ENCODE measurements around the gene RALGAPA2.

Gene RALGAPA2

GRCh38 chr20:20528861-20529260, 183.6 kb downstream of the RALGAPA2 start:
- DNase-seq, result no peak

GRCh38 chr20:20527661-20528060, 184.8 kb downstream of the RALGAPA2 start:
- no peak for DNase-seq

GRCh38 chr20:20525756-20526155, 186.7 kb downstream of the RALGAPA2 start:
- DNase-seq, result no peak

- DNase-seq, result no peak
These were observed 187.2 kb downstream of the RALGAPA2 start for GRCh38 chr20:20525214-20525613.

GRCh38 chr20:20524756-20525155, 187.7 kb downstream of the RALGAPA2 start:
- no peak for DNase-seq

- DNase-seq, result no peak
These were observed 190.7 kb downstream of the RALGAPA2 start for GRCh38 chr20:20521736-20522135.

- no peak for DNase-seq
These were observed 191.7 kb downstream of the RALGAPA2 start for GRCh38 chr20:20520776-20521175.

GRCh38 chr20:20519269-20519668, 193.2 kb downstream of the RALGAPA2 start:
- no peak for DNase-seq

GRCh38 chr20:20518263-20518662, 194.2 kb downstream of the RALGAPA2 start:
- DNase-seq, result no peak

GRCh38 chr20:20517296-20517695, 195.1 kb downstream of the RALGAPA2 start:
- DNase-seq, result no peak

- no peak for DNase-seq
These were observed 198.7 kb downstream of the RALGAPA2 start for GRCh38 chr20:20513720-20514119.

- DNase-seq, result no peak
These were observed 206.9 kb downstream of the RALGAPA2 start for GRCh38 chr20:20505554-20505953.

GRCh38 chr20:20503777-20504530, 208.5 kb downstream of the RALGAPA2 start:
- DNase-seq, result no peak

- DNase-seq, result no peak
These were observed 211.3 kb downstream of the RALGAPA2 start for GRCh38 chr20:20501128-20501527.

- no peak for DNase-seq
These were observed 212.1 kb downstream of the RALGAPA2 start for GRCh38 chr20:20500312-20500711.

GRCh38 chr20:20499439-20499838, 213.0 kb downstream of the RALGAPA2 start:
- DNase-seq, result no peak

GRCh38 chr20:20498076-20498861, 214.2 kb downstream of the RALGAPA2 start:
- no peak for DNase-seq

GRCh38 chr20:20497242-20497978, 215.0 kb downstream of the RALGAPA2 start:
- DNase-seq, result no peak

GRCh38 chr20:20495729-20496503, 216.5 kb downstream of the RALGAPA2 start:
- DNase-seq, result no peak

- no peak for DNase-seq
These were observed 218.7 kb downstream of the RALGAPA2 start for GRCh38 chr20:20493701-20494100.

- no peak for DNase-seq
These were observed 219.7 kb downstream of the RALGAPA2 start for GRCh38 chr20:20492521-20493332.

GRCh38 chr20:20491784-20492264, 220.6 kb downstream of the RALGAPA2 start:
- no peak for DNase-seq

Data from activated CD8-positive, alpha-beta memory T cell treated with anti-CD3 and anti-CD28 coated beads, Interleukin-2, amount 50 U/mL, for 48 hours (primary cell).